GM12864 (cell line): ENCODE measurements around the gene RALGAPA1.

Experiments
- DNase-seq: peaks from one replicate; pipeline ENCODE4 v3.0.0-alpha.2; 2011; ENCODE audit warnings: low read depth
- H3K4me3 ChIP-seq: 2 replicates; pipeline ENCODE4 v1.5.1; 2011; ENCODE audit warnings: mild to moderate bottlenecking, low read depth, low read length, control low read depth
- TF ChIP-seq, protein P1 (sequence below): IDR thresholded peaks from 2 replicates; pipeline ENCODE4 v1.5.1; 2011; ENCODE audit warnings: low read depth, mild to moderate bottlenecking, moderate library complexity, low read length, control low read depth, inconsistent platforms; ENCODE audit errors: missing control alignments

RALGAPA1 gene

DNA sequence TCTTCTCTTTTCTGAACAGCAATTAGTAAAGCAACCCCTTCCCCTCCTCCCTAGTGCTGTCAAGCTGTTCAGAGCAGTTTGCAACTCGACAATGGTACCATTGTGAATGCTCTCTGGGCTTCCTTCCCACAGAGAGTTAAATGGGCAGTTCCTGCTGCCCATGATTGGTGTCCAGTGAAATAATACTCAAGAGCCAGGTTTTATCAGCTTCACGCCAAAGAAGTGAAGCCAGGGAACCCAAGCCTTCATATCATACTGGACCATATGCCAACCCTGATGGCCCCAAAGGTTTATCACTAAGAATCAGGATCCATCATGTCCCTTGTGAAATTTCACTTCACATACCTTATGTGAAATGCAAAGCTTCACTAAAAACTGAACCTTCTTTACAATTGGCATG lies 250.4 kb downstream of the RALGAPA1 start:
- DNase-seq, result no peak
- H3K4me3 ChIP-seq, result no peak overlapping the region
- TF ChIP-seq, protein P1, sequence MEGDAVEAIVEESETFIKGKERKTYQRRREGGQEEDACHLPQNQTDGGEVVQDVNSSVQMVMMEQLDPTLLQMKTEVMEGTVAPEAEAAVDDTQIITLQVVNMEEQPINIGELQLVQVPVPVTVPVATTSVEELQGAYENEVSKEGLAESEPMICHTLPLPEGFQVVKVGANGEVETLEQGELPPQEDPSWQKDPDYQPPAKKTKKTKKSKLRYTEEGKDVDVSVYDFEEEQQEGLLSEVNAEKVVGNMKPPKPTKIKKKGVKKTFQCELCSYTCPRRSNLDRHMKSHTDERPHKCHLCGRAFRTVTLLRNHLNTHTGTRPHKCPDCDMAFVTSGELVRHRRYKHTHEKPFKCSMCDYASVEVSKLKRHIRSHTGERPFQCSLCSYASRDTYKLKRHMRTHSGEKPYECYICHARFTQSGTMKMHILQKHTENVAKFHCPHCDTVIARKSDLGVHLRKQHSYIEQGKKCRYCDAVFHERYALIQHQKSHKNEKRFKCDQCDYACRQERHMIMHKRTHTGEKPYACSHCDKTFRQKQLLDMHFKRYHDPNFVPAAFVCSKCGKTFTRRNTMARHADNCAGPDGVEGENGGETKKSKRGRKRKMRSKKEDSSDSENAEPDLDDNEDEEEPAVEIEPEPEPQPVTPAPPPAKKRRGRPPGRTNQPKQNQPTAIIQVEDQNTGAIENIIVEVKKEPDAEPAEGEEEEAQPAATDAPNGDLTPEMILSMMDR, result no peak

DNA sequence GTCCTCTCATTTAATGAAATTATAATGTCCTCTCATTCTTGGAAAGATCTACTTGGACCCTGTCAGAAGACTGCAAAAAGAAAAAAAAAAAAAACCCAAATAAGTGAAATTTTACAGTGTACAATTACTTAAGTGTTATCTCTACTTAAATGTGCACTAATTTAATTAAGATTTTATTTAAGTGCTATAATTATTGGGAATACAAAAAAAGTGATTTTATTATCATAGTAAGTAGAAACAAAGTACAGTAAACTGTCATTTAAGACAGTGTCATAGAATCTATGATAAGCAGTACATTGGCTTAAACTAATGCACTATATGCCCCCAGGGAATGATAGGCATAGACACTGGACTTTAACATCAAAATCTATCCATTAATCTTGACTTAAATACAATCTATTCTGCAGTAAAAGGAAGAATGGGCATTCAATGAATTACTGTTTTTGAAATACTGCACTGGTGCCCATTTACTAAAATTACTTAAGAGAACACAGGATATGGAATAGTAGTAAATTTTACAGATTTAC lies 251.8 kb downstream of the RALGAPA1 start:
- DNase-seq, result no peak
- TF ChIP-seq, protein P1, result no peak
- no peak overlapping the region for H3K4me3 ChIP-seq

DNA sequence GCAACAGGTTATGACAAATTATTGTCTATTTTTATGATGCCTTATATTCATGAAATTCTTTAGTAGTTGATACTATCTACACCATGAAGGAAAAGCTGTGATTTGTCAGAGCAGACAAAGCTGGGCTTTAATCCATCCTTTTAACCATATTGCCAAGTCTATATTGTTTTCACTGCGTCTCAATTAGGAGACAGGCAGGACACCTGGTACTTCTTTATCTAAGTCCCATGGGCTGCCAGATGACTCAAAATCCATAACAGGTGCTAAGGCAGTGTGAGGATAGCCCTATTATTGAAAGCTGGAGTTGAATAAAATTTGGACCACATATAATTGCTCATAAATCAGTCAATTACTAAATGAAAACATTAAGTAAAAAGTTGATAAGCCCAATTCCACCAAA lies 252.5 kb downstream of the RALGAPA1 start:
- no peak overlapping the region for H3K4me3 ChIP-seq
- no peak for DNase-seq
- TF ChIP-seq, protein P1, result no peak

DNA sequence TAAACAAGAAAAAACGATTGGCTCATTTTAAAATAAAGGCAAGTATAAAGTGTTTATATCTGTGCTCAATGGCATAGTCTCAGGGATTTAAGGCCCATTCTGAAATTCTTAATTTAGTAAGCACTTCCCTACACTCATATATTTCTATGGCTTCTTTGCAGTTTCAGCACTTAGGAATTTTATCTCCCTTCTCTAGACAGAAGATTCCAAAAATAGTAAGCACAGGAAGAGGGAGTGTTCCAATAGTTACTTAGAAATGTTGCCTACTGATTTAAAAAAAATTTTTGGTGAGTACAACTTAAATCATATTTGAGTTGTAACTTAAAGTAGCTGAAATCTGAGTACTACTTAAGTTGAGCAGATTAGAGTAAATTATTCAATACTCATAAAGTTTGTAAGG lies 255.3 kb downstream of the RALGAPA1 start:
- no peak overlapping the region for H3K4me3 ChIP-seq
- TF ChIP-seq, protein P1, result no peak
- DNase-seq, result no peak

DNA sequence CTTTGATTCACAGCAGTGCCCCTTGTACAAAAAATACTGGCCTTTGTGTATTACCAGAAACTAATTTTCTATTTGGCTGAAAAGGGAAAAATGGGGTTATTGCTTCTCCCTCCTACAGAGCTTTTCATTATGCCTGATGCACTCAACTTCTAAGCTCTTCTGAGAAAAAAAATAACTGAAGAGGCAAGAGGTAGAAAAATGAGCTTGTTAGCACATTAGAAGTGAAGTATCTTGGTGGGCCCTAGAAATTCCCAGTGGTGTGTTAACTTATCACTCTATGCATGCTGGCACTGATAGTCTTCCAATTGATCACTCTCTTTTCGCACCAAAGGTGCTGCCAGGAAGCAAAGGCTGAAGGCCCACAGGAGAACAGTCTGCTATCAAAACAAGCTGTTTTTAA lies 258.0 kb downstream of the RALGAPA1 start:
- no peak for DNase-seq
- H3K4me3 ChIP-seq, result no peak overlapping the region
- TF ChIP-seq, protein P1, result no peak

DNA sequence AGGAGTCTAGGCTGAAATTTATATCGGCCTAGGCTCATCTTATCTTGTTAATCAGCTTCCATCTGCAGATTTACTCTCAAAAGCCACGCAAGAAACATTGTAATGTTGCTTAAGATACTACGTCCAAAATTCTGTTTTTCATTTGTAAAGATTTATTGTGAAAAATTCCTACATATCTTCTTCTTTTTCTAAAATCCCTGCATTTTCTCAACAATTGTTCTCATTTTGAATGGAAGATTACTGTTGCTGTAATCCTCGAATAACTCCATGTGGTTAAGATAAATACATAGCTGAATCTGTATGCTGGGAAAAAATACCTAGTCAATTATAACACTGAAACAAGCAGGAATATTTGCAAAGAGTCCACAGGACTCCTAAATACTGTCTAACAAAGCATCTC lies 259.5 kb downstream of the RALGAPA1 start:
- TF ChIP-seq, protein P1, result no peak
- no peak overlapping the region for H3K4me3 ChIP-seq
- no peak for DNase-seq

DNA sequence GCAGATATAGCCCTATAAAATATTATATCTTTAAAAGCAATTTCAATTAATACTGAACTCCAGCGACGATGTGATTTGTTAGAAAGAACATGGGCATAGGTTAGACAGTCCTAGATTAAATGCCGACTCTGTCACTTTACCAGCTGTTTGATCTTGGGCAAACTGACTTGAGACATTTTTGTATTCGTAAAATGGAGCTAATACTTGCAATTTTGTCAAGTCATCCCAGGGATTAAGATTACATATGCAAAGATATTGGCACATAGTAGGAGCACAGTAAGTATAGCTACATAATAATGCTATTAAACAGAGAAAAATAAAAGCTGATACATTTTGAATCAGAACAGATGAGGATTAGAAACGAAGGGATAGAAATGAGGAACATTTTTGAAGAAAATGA lies 266.1 kb downstream of the RALGAPA1 start:
- DNase-seq, result no peak
- H3K4me3 ChIP-seq, result no peak overlapping the region
- TF ChIP-seq, protein P1, result no peak
